ENCODE results near the gene CHN1. TPM values are rescaled to one million over a fixed set of nuclear protein-coding genes. Genes with fewer than 3 reads are reported as not detected.

The CHN1 gene
- total RNA-seq, 4 donors from 2014 or later, result 6.4 to 23.8 (median 8.7) TPM

- no peak for TF ChIP-seq CTCF (IDR thresholded peaks at IDR 0.05)
- ATAC-seq (ENCODE audit: low FRiP score), result no peak
- DNase-seq (ENCODE audit: low spot score), result no peak
These were observed 197.2 kb downstream of the CHN1 start for GRCh38 chr2:174807931-174808330.

- ATAC-seq (ENCODE audit: low FRiP score) (no peak), DNase-seq (ENCODE audit: low spot score) (no peak)
- no peak for TF ChIP-seq CTCF (IDR thresholded peaks at IDR 0.05)
These were observed 199.4 kb downstream of the CHN1 start for GRCh38 chr2:174805803-174806202.

- ATAC-seq (ENCODE audit: low FRiP score) (no peak), DNase-seq (ENCODE audit: low spot score) (no peak)
- TF ChIP-seq CTCF (IDR thresholded peaks at IDR 0.05), result no peak
These were observed 202.7 kb downstream of the CHN1 start for GRCh38 chr2:174802459-174802858.

- no peak for ATAC-seq (ENCODE audit: low FRiP score)
- DNase-seq (ENCODE audit: low spot score), result no peak
- no peak for TF ChIP-seq CTCF (IDR thresholded peaks at IDR 0.05)
These were observed 204.6 kb downstream of the CHN1 start for GRCh38 chr2:174800436-174801205.

GRCh38 chr2:174798801-174799200 lies 206.4 kb downstream of the CHN1 start:
- ATAC-seq (ENCODE audit: low FRiP score), result no peak
- DNase-seq (ENCODE audit: low spot score), result no peak
- no peak for TF ChIP-seq CTCF (IDR thresholded peaks at IDR 0.05)

- no peak for DNase-seq (ENCODE audit: low spot score)
- no peak for ATAC-seq (ENCODE audit: low FRiP score)
- TF ChIP-seq CTCF (IDR thresholded peaks at IDR 0.05), result no peak
These were observed 207.4 kb downstream of the CHN1 start for GRCh38 chr2:174797781-174798276.

GRCh38 chr2:174796319-174796771 lies 208.8 kb downstream of the CHN1 start:
- no peak for TF ChIP-seq CTCF (IDR thresholded peaks at IDR 0.05)
- DNase-seq (ENCODE audit: low spot score) (no peak), ATAC-seq (ENCODE audit: low FRiP score) (no peak)
